Erythroblast (primary cell): Measurements from ENCODE around the gene ASPG.
A peak's percentile ranks its signal among the peaks of the same experiment; 100 is the strongest.

Source experiments
- DNase-seq, 2 experiments: peaks; one replicate each; lab custom pipeline; 2025; lab: John Stamatoyannopoulos, UW
- GATA1 ChIP-seq: IDR thresholded peaks from 2 replicates; pipeline ENCODE4 v1.6.1; 2011; ENCODE audit warnings: low read depth, mild to moderate bottlenecking, control low read depth, low read length, moderate library complexity
- POLR2A ChIP-seq: IDR thresholded peaks from 2 replicates; pipeline ENCODE4 v1.6.1; 2011; ENCODE audit warnings: mild to moderate bottlenecking, low read length

The ASPG gene

DNA sequence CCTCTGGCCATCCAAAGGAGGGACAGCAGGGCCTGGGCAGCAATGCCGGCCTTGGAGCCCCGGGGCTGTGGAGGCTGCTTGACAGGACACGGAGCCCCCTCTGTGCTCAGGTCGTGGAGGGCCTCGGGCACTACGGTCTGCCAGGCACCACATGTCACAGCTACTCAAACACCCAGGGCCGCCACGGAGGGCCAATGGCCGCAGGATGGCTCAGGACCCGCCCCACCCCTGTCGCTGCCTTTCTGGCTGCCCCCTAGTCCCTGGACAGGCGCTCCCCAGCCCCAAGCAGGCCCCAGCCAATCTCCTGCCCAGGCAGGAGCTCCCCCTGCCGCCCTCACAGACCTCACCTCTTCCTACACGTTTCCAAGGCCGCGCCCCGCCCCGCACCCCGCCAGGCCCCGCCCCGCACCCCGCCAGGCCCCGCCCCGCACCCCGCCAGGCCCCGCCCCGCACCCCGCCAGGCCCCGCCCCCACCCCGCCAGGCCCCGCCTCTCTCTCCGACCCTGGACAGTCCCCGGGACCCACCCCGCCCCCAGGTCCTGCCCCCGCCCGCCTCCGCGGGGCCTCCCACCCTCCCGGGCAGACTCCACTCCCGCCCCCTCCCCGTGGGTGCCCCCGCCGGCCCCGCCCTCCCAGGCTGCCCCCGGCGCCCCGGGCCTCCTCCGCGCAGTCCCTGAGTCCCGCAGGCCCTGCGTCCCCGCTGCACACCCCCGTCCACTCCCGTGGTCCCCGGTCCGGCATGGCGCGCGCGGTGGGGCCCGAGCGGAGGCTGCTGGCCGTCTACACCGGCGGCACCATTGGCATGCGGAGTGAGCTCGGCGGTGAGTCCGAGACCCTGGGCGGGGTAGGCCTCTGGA is at the start of gene ASPG:
Gene ASPG (plus strand): TSS at position 669 of the 857 bp plus-strand sequence. CDS start 71 bp downstream, at position 740.
- no peak for TF ChIP-seq POLR2A
- TF ChIP-seq GATA1 = no peak
- peak; percentile 21 to 43 for DNase-seq

- TF ChIP-seq POLR2A (no peak), GATA1 (no peak)
- no peak for DNase-seq
Observed at GRCh38 chr14:104036212-104036611, 49.3 kb upstream of the ASPG start.

GRCh38 chr14:104037074-104037473 is 48.4 kb upstream of the ASPG start:
- no peak for TF ChIP-seq GATA1
- no peak for TF ChIP-seq POLR2A
- DNase-seq = no peak

- no peak for DNase-seq
- TF ChIP-seq GATA1 (no peak), POLR2A (no peak)
Observed at GRCh38 chr14:104037903-104038302, 47.6 kb upstream of the ASPG start.

DNA sequence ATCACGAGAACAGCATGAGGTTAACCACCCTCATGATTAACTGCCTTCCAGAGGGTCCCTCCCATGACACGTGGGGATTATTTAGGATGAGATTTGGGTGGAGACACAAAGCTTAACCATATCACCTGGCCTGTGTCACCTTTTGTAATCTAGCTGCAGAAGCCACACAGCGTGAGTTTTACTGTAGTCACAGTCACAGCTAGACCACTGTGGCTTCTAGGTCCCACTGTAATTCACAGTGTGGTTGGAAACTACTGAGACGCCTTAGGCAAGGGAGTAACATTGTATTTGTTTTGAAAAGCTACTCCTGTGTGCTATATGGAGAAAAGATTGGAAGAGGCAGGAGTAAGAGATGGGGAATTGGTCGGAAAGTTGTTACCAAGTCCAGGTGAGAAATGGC is 46.3 kb upstream of the ASPG start:
- DNase-seq = no peak
- no peak for TF ChIP-seq POLR2A
- TF ChIP-seq GATA1 = no peak

DNA sequence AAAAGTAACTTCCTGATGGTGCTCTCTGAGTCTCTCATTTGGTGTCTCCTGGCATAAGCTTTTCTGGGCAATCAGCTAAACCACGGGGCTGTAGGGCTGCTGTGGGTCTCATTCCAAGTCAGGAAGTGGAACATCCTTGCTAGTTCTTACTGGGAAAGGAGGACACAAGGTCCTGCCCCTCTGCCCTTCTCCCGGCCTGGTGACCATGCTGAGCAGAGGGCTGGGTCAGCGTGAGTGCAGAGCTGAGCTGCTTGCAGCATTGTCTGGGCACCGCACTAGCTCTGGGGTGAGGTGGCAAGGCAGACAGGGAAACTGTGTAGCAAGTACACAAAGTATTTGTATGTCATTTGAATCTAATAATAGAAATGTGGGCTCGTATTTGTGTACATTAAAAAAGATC is 45.0 kb upstream of the ASPG start:
- no peak for DNase-seq
- TF ChIP-seq GATA1 (no peak), POLR2A (no peak)

GRCh38 chr14:104041430-104042104 is 43.9 kb upstream of the ASPG start:
- TF ChIP-seq GATA1 = no peak
- TF ChIP-seq POLR2A = no peak
- DNase-seq = no peak

DNA sequence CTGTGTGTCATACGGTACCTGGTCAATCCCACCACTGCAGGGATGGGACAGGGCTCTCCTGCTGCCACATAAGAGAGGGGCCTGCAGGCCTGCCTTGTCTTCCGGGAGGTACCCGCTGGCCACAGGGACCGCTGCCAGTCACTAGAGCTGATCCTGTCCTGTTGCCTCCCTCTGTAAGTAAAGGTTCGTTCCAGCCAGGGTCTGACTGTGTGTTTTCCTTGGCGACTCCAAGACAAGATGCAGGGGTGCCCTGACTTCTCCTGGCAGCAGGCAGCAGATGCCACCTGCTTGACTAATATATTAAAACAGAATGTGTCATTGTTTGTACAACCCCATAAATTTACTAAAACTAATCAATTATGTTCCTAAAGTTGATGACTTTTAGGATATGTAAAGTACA is 41.5 kb upstream of the ASPG start:
- DNase-seq = no peak

GRCh38 chr14:104047761-104048160 is 37.7 kb upstream of the ASPG start:
- no peak for TF ChIP-seq GATA1
- TF ChIP-seq POLR2A = no peak
- DNase-seq = no peak

More for the DNA sequence above, 41.5 kb upstream of the ASPG start:
- TF ChIP-seq GATA1 (no peak), POLR2A (no peak)

DNA sequence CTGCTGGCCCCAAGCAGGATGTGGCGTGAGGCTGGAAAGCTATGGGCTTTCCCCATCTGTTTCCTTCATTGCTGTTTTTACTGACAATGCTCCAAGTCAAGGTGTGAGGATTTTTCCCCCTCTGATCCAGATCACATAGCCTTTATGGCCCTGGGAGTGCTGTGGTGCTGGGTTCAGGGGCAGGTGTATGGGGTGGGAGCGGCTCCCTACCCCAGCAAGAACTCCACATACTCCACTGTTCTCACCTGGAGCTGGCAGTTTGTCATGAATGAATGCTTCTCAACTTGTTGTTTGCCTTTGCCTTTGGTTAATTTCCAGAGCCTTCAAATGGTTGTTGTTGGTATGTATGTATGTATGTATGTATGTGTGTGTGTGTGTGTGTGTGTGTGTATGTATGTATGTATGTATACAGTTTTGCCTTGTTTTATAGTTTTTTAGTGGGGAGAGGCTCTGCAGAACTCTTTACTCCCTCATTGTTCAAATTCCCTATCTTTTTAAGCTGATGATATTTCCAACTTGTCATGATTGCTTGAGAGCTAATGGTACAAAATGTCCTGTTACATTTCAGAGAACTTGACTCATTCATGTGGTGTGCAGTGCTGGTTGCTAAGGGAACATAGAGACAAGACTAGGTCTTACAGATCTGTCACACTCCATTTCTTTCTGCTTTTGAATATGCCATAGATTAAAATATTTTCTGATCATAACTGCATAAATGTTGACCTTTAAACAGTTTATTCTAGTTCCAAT is 36.6 kb upstream of the ASPG start:
- no peak for DNase-seq
- no peak for TF ChIP-seq GATA1
- TF ChIP-seq POLR2A = no peak

DNA sequence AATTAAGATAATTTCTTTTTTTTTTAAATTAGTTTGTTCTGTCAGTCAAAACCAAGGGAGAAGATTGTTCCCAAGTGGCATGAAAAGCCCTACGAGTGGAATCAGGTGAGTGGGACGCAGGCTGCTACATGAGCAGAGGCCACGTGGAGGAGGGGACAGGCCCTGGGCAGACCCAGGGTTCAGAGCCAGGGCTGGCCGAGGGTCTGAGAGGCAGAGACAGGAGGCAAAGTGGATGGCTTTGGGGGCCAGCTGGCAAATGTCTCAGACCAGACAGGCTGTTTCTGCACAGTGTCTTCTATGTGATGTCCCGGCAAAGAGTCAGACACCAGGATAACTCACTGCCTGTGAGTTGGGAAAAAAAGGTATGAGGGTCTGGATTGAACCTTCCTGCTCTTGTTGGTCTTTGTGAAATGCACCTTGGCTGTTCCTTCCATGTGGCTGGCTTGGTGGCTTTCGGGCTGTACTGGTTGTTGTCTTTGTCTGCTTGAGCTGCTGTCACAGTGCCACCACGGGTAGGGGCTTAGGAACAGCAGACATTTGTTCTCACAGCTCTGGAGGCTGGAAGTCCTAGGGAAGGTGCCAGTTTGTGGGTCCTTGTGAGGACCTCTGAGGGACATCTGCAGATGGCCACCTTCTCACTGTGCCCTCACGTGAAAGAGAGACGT is 35.8 kb upstream of the ASPG start:
- no peak for TF ChIP-seq POLR2A
- no peak for TF ChIP-seq GATA1
- DNase-seq = no peak

DNA sequence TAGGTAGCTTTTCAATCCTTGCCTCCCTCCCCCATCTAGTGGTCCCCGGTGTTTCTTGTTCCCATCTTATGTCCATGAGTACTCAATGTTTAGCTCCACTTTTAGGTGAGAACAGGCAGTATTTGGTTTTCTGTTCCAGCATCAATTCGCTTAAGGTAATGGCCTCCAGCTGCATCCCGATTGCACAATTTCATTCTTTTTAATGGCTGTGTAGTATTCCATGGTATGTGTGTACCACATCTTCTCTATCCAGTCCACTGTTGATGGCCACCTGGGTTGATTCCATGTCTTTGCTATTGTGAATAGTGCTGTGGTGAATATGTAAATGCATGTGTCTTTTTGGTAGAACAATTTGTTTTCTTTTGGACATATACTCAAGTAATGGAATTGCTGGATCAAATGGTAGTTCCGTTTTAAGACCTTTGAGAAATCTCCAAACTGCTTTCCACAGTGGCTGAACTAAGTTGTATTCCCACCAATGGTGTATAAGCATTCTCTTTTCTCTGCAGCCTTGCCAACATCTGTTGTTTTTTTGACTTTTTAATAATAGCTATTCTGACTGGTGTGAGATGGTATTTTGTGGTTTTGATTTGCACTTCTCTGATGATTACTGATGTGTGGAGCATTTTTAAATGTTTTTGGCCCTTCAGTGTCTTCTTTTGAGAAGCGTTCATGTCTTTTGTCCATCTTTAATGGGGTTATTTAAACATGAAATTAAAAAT is 34.2 kb upstream of the ASPG start:
- no peak for DNase-seq
- TF ChIP-seq POLR2A = no peak
- TF ChIP-seq GATA1 = no peak
